ENCODE results near the gene MED17. TPM values are rescaled to one million over a fixed set of nuclear protein-coding genes. Genes with fewer than 3 reads are reported as not detected.
A peak's percentile ranks its signal among the peaks of the same experiment; 100 is the strongest.

MED17 gene
- total and polyA plus RNA-seq, 2 of the 13 experiments (the other 11 are each of a cell fraction or from before 2014, with no cell fraction given) = 23.1 to 37.0 TPM

GRCh38 chr11:93773045-93773477, 11.0 kb upstream of the MED17 start (continued):
- TF ChIP-seq SIX1 (CRISPR knock-in tag; IDR thresholded peaks at IDR 0.05; ENCODE audit: borderline replicate concordance) = 0 out of 2 replicates have a peak, but pooled peaks have one; percentile 59
- TF ChIP-seq ZMYM2 (CRISPR knock-in tag; IDR thresholded peaks at IDR 0.05) = no peak
- no peak for TF ChIP-seq ZNF546 (CRISPR knock-in tag; conservative IDR thresholded peaks at IDR 0.05)
- TF ChIP-seq, protein P1, sequence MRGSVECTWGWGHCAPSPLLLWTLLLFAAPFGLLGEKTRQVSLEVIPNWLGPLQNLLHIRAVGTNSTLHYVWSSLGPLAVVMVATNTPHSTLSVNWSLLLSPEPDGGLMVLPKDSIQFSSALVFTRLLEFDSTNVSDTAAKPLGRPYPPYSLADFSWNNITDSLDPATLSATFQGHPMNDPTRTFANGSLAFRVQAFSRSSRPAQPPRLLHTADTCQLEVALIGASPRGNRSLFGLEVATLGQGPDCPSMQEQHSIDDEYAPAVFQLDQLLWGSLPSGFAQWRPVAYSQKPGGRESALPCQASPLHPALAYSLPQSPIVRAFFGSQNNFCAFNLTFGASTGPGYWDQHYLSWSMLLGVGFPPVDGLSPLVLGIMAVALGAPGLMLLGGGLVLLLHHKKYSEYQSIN (CRISPR knock-in tag; IDR thresholded peaks at IDR 0.05; ENCODE audit: borderline replicate concordance) = no peak
- TF ChIP-seq, protein P2, sequence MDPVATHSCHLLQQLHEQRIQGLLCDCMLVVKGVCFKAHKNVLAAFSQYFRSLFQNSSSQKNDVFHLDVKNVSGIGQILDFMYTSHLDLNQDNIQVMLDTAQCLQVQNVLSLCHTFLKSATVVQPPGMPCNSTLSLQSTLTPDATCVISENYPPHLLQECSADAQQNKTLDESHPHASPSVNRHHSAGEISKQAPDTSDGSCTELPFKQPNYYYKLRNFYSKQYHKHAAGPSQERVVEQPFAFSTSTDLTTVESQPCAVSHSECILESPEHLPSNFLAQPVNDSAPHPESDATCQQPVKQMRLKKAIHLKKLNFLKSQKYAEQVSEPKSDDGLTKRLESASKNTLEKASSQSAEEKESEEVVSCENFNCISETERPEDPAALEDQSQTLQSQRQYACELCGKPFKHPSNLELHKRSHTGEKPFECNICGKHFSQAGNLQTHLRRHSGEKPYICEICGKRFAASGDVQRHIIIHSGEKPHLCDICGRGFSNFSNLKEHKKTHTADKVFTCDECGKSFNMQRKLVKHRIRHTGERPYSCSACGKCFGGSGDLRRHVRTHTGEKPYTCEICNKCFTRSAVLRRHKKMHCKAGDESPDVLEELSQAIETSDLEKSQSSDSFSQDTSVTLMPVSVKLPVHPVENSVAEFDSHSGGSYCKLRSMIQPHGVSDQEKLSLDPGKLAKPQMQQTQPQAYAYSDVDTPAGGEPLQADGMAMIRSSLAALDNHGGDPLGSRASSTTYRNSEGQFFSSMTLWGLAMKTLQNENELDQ (CRISPR knock-in tag; IDR thresholded peaks at IDR 0.05; ENCODE audit: borderline replicate concordance) = peak; percentile 89; the same call in 1 of the 2 replicates
- TF ChIP-seq TARDBP (CRISPR knock-in tag; IDR thresholded peaks at IDR 0.05) = no peak
- TF ChIP-seq RFX3 (CRISPR knock-in tag; IDR thresholded peaks at IDR 0.05) = no peak
- TF ChIP-seq IRX3 (CRISPR knock-in tag; IDR thresholded peaks at IDR 0.05; ENCODE audit: borderline replicate concordance, low read depth) = peak; percentile 71; the same call in 1 of the 2 replicates
- no peak for TF ChIP-seq SP1 (IDR thresholded peaks at IDR 0.05)
- TF ChIP-seq SP1 (CRISPR knock-in tag; IDR thresholded peaks at IDR 0.05) = no peak
- no peak for TF ChIP-seq PHF20 (CRISPR knock-in tag; IDR thresholded peaks at IDR 0.05)
- 0 out of 2 replicates have a peak, but pooled peaks have one; percentile 23 for TF ChIP-seq FOXJ3 (CRISPR knock-in tag; IDR thresholded peaks at IDR 0.05; ENCODE audit: borderline replicate concordance)
- no peak for TF ChIP-seq ZUFSP (CRISPR knock-in tag; IDR thresholded peaks at IDR 0.05; ENCODE audit: borderline replicate concordance)
- TF ChIP-seq, protein P3, sequence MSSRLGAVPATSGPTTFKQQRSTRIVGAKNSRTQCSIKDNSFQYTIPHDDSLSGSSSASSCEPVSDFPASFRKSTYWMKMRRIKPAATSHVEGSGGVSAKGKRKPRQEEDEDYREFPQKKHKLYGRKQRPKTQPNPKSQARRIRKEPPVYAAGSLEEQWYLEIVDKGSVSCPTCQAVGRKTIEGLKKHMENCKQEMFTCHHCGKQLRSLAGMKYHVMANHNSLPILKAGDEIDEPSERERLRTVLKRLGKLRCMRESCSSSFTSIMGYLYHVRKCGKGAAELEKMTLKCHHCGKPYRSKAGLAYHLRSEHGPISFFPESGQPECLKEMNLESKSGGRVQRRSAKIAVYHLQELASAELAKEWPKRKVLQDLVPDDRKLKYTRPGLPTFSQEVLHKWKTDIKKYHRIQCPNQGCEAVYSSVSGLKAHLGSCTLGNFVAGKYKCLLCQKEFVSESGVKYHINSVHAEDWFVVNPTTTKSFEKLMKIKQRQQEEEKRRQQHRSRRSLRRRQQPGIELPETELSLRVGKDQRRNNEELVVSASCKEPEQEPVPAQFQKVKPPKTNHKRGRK (CRISPR knock-in tag; IDR thresholded peaks at IDR 0.05) = no peak
- TF ChIP-seq ZNF274 (CRISPR knock-in tag; IDR thresholded peaks at IDR 0.05) = no peak
- TF ChIP-seq MZF1 (CRISPR knock-in tag; IDR thresholded peaks at IDR 0.05; ENCODE audit: borderline replicate concordance) = no peak
- TF ChIP-seq U2AF1 (optimal IDR thresholded peaks at IDR 0.05; ENCODE audit: low read depth, low read length) = no peak
- TF ChIP-seq, protein P4, sequence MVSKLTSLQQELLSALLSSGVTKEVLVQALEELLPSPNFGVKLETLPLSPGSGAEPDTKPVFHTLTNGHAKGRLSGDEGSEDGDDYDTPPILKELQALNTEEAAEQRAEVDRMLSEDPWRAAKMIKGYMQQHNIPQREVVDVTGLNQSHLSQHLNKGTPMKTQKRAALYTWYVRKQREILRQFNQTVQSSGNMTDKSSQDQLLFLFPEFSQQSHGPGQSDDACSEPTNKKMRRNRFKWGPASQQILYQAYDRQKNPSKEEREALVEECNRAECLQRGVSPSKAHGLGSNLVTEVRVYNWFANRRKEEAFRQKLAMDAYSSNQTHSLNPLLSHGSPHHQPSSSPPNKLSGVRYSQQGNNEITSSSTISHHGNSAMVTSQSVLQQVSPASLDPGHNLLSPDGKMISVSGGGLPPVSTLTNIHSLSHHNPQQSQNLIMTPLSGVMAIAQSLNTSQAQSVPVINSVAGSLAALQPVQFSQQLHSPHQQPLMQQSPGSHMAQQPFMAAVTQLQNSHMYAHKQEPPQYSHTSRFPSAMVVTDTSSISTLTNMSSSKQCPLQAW (CRISPR knock-in tag; IDR thresholded peaks at IDR 0.05) = peak; percentile 48; the same call in 1 of the 2 replicates
- TF ChIP-seq, protein P5, sequence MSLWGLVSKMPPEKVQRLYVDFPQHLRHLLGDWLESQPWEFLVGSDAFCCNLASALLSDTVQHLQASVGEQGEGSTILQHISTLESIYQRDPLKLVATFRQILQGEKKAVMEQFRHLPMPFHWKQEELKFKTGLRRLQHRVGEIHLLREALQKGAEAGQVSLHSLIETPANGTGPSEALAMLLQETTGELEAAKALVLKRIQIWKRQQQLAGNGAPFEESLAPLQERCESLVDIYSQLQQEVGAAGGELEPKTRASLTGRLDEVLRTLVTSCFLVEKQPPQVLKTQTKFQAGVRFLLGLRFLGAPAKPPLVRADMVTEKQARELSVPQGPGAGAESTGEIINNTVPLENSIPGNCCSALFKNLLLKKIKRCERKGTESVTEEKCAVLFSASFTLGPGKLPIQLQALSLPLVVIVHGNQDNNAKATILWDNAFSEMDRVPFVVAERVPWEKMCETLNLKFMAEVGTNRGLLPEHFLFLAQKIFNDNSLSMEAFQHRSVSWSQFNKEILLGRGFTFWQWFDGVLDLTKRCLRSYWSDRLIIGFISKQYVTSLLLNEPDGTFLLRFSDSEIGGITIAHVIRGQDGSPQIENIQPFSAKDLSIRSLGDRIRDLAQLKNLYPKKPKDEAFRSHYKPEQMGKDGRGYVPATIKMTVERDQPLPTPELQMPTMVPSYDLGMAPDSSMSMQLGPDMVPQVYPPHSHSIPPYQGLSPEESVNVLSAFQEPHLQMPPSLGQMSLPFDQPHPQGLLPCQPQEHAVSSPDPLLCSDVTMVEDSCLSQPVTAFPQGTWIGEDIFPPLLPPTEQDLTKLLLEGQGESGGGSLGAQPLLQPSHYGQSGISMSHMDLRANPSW (CRISPR knock-in tag; IDR thresholded peaks at IDR 0.05; ENCODE audit: borderline replicate concordance) = no peak

Data from HepG2 (cell line).